ENCODE data around the gene CCNB2. TPM values are rescaled to one million over a fixed set of nuclear protein-coding genes. Genes with fewer than 3 reads are reported as not detected.
"Not testable (repeated sequence)": the region's sequence is repeated elsewhere in the genome, so short reads cannot be mapped to it uniquely, and the experiment has no call there.

Gene CCNB2
- total and polyA plus RNA-seq, 2 donors (not counting 3 experiments of a cell fraction or from before 2014, with no cell fraction given), result 55.9 to 65.2 TPM

DNA sequence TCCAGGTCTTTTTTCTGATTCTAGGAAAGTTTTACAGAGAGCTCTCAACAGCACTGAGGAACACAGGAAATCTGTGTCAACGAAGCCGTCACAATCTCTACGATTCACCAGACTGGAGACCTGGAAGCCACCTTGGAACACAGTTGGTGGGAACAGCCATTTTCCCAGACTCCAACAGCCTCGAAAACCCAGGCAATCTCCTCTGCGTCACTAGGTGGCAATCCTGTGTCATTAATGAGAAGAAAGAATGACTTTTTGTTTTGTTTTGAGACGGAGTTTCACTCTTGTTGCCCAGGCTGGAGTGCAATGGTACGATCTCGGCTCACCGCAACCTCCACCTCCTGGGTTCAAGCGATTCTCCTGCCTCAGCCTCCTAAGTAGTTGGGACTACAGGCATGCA is 39.6 kb downstream of the CCNB2 start:
- H3K27ac ChIP-seq (ENCODE audit: insufficient read depth, low read depth, low read length); DNase-seq (ENCODE audit: low read depth, low spot score); H3K9me3 ChIP-seq (replicated peaks; ENCODE audit: control insufficient read depth, insufficient read depth, low read length); H3K27me3 ChIP-seq (ENCODE audit: control insufficient read depth in 2 of 2, insufficient read depth in 2 of 2, low read length in 2 of 2); H3K79me2 ChIP-seq (ENCODE audit: control insufficient read depth, insufficient read depth, low read length); POLR2A ChIA-PET; H3K4me3 ChIP-seq (replicated peaks in 1 of 3; ENCODE audit: insufficient read depth in 1 of 3, low read depth in 1 of 3, low read length in 3 of 3); BruUV-seq (replicated peaks); H3K4me1 ChIP-seq (ENCODE audit: control insufficient read depth, extremely low read depth, insufficient read depth, low read length); H2AFZ ChIP-seq (ENCODE audit: low read depth, low read length); H3K4me2 ChIP-seq (ENCODE audit: insufficient read depth, low read length); dilution Hi-C loops (cut with MboI; ENCODE audit: extremely low pct_ligation_motif_present, low sequenced_read_pairs); H3K9ac ChIP-seq (replicated peaks; ENCODE audit: extremely low read depth, insufficient read depth, low read length); H4K20me1 ChIP-seq (replicated peaks; ENCODE audit: control insufficient read depth, extremely low read depth, insufficient read depth, low read length); H3K9me1 ChIP-seq (replicated peaks; ENCODE audit: control insufficient read depth, extremely low read depth, insufficient read depth, low read length); FAIRE-seq; intact Hi-C loops (cut with micrococcal nuclease): not testable (repeated sequence)
- CTCF ChIA-PET, result interaction anchor here (1.5 kb wide), 1 partner anchor 363 kb away, joined by 4 read pairs; no protein-coding TSS in a partner anchor
- TF ChIP-seq, protein P1, sequence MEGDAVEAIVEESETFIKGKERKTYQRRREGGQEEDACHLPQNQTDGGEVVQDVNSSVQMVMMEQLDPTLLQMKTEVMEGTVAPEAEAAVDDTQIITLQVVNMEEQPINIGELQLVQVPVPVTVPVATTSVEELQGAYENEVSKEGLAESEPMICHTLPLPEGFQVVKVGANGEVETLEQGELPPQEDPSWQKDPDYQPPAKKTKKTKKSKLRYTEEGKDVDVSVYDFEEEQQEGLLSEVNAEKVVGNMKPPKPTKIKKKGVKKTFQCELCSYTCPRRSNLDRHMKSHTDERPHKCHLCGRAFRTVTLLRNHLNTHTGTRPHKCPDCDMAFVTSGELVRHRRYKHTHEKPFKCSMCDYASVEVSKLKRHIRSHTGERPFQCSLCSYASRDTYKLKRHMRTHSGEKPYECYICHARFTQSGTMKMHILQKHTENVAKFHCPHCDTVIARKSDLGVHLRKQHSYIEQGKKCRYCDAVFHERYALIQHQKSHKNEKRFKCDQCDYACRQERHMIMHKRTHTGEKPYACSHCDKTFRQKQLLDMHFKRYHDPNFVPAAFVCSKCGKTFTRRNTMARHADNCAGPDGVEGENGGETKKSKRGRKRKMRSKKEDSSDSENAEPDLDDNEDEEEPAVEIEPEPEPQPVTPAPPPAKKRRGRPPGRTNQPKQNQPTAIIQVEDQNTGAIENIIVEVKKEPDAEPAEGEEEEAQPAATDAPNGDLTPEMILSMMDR (IDR thresholded peaks at IDR 0.05; ENCODE audit: extremely low read depth in 1 of 2, insufficient read depth in 1 of 2, low read depth in 1 of 2, low read length in 2 of 2), result peak in 1 of 2 donors; percentile 5
- peaks cover 4 to 20% of the 10 kb centered on the region in 2 experiments for H3K36me3 ChIP-seq (ENCODE audit: control insufficient read depth in 2 of 2, extremely low read depth in 1 of 2, insufficient read depth in 2 of 2, low read length in 2 of 2)

DNA sequence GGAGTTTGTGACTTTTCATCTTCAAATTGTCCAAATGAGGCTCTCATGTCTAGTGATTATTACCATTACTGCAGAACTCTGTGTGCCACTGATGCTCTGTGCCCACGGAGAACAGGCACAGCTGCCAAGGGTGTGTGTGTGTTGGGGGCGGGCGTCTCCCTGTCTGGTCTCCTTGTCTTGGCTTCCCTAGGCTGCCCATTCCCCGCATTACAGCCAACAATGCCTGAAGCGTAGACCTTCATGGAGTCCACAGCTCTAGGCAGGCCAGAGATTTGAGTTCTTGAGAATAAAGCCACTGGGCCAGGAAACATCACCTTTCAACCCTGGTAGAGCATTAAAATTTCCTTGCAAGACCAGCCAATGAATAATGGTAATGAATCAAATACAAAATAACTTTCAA is 42.7 kb downstream of the CCNB2 start:
- ChIA-PET CTCF (no interaction called here), POLR2A (no interaction called here)
- BruUV-seq (replicated peaks), result no TSS peak
- Histone ChIP-seq H3K27me3 (ENCODE audit: control insufficient read depth in 2 of 2, insufficient read depth in 2 of 2, low read length in 2 of 2) (no peaks in the 10 kb centered on the region), H3K4me2 (ENCODE audit: insufficient read depth, low read length) (no peak overlapping the region), H3K36me3 (ENCODE audit: control insufficient read depth in 2 of 2, extremely low read depth in 1 of 2, insufficient read depth in 2 of 2, low read length in 2 of 2) (peaks cover 4 to 21% of the 10 kb centered on the region in 2 experiments), H3K9ac (replicated peaks; ENCODE audit: extremely low read depth, insufficient read depth, low read length) (no peak overlapping the region), H3K9me1 (replicated peaks; ENCODE audit: control insufficient read depth, extremely low read depth, insufficient read depth, low read length) (no peaks in the 10 kb centered on the region), H4K20me1 (replicated peaks; ENCODE audit: control insufficient read depth, extremely low read depth, insufficient read depth, low read length) (no peaks in the 10 kb centered on the region), H3K79me2 (ENCODE audit: control insufficient read depth, insufficient read depth, low read length) (no peaks in the 10 kb centered on the region), H3K27ac (ENCODE audit: insufficient read depth, low read depth, low read length) (no peak overlapping the region), H3K4me3 (replicated peaks in 1 of 3; ENCODE audit: insufficient read depth in 1 of 3, low read depth in 1 of 3, low read length in 3 of 3) (no peak overlapping the region), H2AFZ (ENCODE audit: low read depth, low read length) (no peak overlapping the region), H3K4me1 (ENCODE audit: control insufficient read depth, extremely low read depth, insufficient read depth, low read length) (no peaks in the 10 kb centered on the region), H3K9me3 (replicated peaks; ENCODE audit: control insufficient read depth, insufficient read depth, low read length) (no peaks in the 10 kb centered on the region)
- dilution Hi-C loops (cut with MboI; ENCODE audit: extremely low pct_ligation_motif_present, low sequenced_read_pairs) (no loop called here), intact Hi-C loops (cut with micrococcal nuclease) (no loop called here)
- TF ChIP-seq EZH2 (IDR thresholded peaks at IDR 0.05; ENCODE audit: borderline replicate concordance, low read depth, low read length, severe bottlenecking), result no peak
- no peak for TF ChIP-seq POLR2A (IDR thresholded peaks at IDR 0.05; ENCODE audit: low read depth, low read length)
- no peak for TF ChIP-seq POLR2AphosphoS5 (IDR thresholded peaks at IDR 0.05; ENCODE audit: insufficient read depth, low read depth, low read length)
- no peak for TF ChIP-seq MYC (IDR thresholded peaks at IDR 0.05; ENCODE audit: low read depth, low read length)
- no peak for TF ChIP-seq JUN (IDR thresholded peaks at IDR 0.05; ENCODE audit: borderline replicate concordance, insufficient read depth, insufficient read length, low read depth)
- no peak for TF ChIP-seq FOS (IDR thresholded peaks at IDR 0.05; ENCODE audit: borderline replicate concordance, insufficient read depth, low read length)
- no peak for TF ChIP-seq GATA2 (IDR thresholded peaks at IDR 0.05; ENCODE audit: insufficient read depth, insufficient read length, low read depth, low read length)
- TF ChIP-seq, protein P1 (IDR thresholded peaks at IDR 0.05; ENCODE audit: extremely low read depth in 1 of 2, insufficient read depth in 1 of 2, low read depth in 1 of 2, low read length in 2 of 2), result no peak
- TF ChIP-seq, protein P2, sequence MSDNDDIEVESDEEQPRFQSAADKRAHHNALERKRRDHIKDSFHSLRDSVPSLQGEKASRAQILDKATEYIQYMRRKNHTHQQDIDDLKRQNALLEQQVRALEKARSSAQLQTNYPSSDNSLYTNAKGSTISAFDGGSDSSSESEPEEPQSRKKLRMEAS (IDR thresholded peaks at IDR 0.05; ENCODE audit: insufficient read depth, insufficient read length), result no peak
- DNase-seq (ENCODE audit: low read depth, low spot score) (no peak), FAIRE-seq (no peak)

Measured in endothelial cell of umbilical vein (primary cell).